Loucy (cell line): ENCODE results near the gene DUSP16.

Experiments used
- H2AFZ ChIP-seq: fragments of 200-600 bp; sonication (generic); 2 replicates; pipeline ENCODE4 v1.6.0; 2016; ENCODE audit warnings: antibody characterized with exemption, mild to moderate bottlenecking, low read length, moderate library complexity
- H3F3A ChIP-seq: fragments of 200-600 bp; 2 replicates; pipeline ENCODE4 v1.6.0; 2016; ENCODE audit warnings: antibody characterized with exemption, low read depth, mild to moderate bottlenecking
- H3K27me3 ChIP-seq: fragments of 200-600 bp; sonication (generic); 2 replicates; pipeline ENCODE4 v1.6.1; 2014; ENCODE audit warnings: low read length, mild to moderate bottlenecking; ENCODE audit not compliant: insufficient read depth, poor library complexity, severe bottlenecking
- H3K36me3 ChIP-seq: fragments of 200-600 bp; sonication (generic); 2 replicates; pipeline ENCODE4 v1.6.1; 2016; ENCODE audit warnings: low read length; ENCODE audit not compliant: insufficient read depth
- H3K4me1 ChIP-seq: fragments of 200-600 bp; sonication (generic); 2 replicates; pipeline ENCODE4 v1.5.1; 2014; ENCODE audit warnings: low read length, mild to moderate bottlenecking; ENCODE audit not compliant: insufficient read depth, poor library complexity, severe bottlenecking
- H3K4me2 ChIP-seq: fragments of 200-600 bp; sonication (generic); 2 replicates; pipeline ENCODE4 v1.6.0; 2014; ENCODE audit warnings: antibody characterized with exemption, low read length, low read depth, mild to moderate bottlenecking; ENCODE audit not compliant: poor library complexity, severe bottlenecking
- H3K4me3 ChIP-seq: fragments of 200-600 bp; sonication (generic); 2 replicates; pipeline ENCODE4 v1.5.1; 2014; ENCODE audit warnings: low read length, mild to moderate bottlenecking, mixed read lengths; ENCODE audit not compliant: poor library complexity, severe bottlenecking
- H3K79me2 ChIP-seq: fragments of 200-600 bp; sonication (generic); 2 replicates; pipeline ENCODE4 v1.6.1; 2014; ENCODE audit warnings: low read length; ENCODE audit not compliant: insufficient read depth
- H3K9ac ChIP-seq: fragments of 200-600 bp; sonication (generic); 2 replicates; pipeline ENCODE4 v1.6.0; 2014; ENCODE audit warnings: mild to moderate bottlenecking, low read depth, low read length, moderate library complexity; ENCODE audit not compliant: poor library complexity, severe bottlenecking
- H3K9me2 ChIP-seq: fragments of 200-600 bp; sonication (generic); replicated peaks from 2 replicates; pipeline ENCODE4 v1.6.1; 2016; ENCODE audit warnings: low read depth, low read length, mixed read lengths
- H3K9me3 ChIP-seq: fragments of 200-600 bp; sonication (generic); 2 replicates; pipeline ENCODE4 v1.6.1; 2014; ENCODE audit warnings: mild to moderate bottlenecking, antibody characterized with exemption, low read length, low read depth; ENCODE audit not compliant: insufficient read depth
- H4K20me1 ChIP-seq: fragments of 200-600 bp; sonication (generic); 2 replicates; pipeline ENCODE4 v1.6.0; 2014; ENCODE audit warnings: antibody characterized with exemption, low read length, mild to moderate bottlenecking; ENCODE audit not compliant: insufficient read depth, poor library complexity, severe bottlenecking
- EZH2phosphoT487 ChIP-seq: fragments of 200-600 bp; IDR thresholded peaks from 2 replicates; pipeline ENCODE4 v1.6.1; 2018; ENCODE audit warnings: antibody characterized with exemption, mild to moderate bottlenecking, moderate library complexity, borderline replicate concordance
- TF ChIP-seq, protein P1 (sequence below): fragments of 200-600 bp; sonication (generic); conservative IDR thresholded peaks from 2 replicates; pipeline ENCODE4 v1.5.1; 2014; ENCODE audit warnings: mild to moderate bottlenecking, antibody characterized with exemption, low read length

The DUSP16 gene

DNA sequence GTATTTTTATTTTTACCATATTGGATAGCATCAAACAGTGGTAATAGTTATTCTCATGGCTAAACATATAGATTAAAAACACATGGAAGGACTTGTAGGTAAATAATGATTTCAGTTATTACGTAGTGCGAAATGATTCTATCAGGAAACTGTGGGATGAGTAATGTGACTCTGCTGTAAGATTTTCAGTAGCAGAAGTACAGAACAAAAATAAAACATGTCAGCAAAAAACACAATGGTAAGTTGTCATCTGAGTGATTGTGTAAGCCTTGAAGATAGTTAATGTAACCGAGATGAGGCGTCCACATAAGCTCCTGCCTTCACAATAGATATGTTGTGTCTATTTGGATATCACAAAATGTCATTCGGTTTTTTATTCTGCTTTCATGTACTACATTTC, 106.0 kb downstream of the DUSP16 start:
- Histone ChIP-seq H3K4me3 (no peak overlapping the region), H3K9me2 (no peaks in the 10 kb centered on the region), H3K36me3 (no peaks in the 10 kb centered on the region), H4K20me1 (no peaks in the 10 kb centered on the region), H3K27me3 (no peaks in the 10 kb centered on the region), H3K9ac (no peak overlapping the region), H3F3A (no peaks in the 10 kb centered on the region), H2AFZ (no peak overlapping the region), H3K4me1 (no peaks in the 10 kb centered on the region), H3K79me2 (no peaks in the 10 kb centered on the region), H3K9me3 (no peaks in the 10 kb centered on the region), H3K4me2 (no peak overlapping the region)
- no peak for TF ChIP-seq EZH2phosphoT487
- TF ChIP-seq, protein P1, sequence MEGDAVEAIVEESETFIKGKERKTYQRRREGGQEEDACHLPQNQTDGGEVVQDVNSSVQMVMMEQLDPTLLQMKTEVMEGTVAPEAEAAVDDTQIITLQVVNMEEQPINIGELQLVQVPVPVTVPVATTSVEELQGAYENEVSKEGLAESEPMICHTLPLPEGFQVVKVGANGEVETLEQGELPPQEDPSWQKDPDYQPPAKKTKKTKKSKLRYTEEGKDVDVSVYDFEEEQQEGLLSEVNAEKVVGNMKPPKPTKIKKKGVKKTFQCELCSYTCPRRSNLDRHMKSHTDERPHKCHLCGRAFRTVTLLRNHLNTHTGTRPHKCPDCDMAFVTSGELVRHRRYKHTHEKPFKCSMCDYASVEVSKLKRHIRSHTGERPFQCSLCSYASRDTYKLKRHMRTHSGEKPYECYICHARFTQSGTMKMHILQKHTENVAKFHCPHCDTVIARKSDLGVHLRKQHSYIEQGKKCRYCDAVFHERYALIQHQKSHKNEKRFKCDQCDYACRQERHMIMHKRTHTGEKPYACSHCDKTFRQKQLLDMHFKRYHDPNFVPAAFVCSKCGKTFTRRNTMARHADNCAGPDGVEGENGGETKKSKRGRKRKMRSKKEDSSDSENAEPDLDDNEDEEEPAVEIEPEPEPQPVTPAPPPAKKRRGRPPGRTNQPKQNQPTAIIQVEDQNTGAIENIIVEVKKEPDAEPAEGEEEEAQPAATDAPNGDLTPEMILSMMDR = no peak

DNA sequence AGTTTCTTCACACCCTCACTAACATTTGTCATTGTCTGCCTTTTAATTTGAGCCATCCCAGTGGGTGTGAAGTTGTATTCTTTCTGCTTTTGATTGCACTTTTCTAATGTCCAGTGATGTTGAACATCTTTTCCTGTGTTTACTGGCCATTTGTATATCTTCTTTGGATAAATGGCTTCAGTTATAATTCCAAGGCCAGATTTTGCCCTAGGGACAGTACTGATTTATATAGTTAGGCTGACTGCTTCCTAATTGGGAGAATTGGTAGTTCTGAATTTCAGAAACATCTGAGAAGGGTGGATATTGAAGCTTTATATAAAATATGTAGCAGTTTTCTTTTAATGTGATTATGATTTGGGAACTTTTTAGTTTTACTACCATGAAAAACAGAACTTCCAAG, 108.3 kb downstream of the DUSP16 start:
- Histone ChIP-seq H3K79me2 (no peaks in the 10 kb centered on the region), H3K36me3 (no peaks in the 10 kb centered on the region), H3K27me3 (no peaks in the 10 kb centered on the region), H3F3A (no peaks in the 10 kb centered on the region), H3K9me2 (no peaks in the 10 kb centered on the region), H3K4me1 (no peaks in the 10 kb centered on the region), H3K9ac (no peak overlapping the region), H3K4me3 (no peak overlapping the region), H4K20me1 (no peaks in the 10 kb centered on the region), H2AFZ (no peak overlapping the region), H3K4me2 (no peak overlapping the region), H3K9me3 (no peaks in the 10 kb centered on the region)
- TF ChIP-seq, protein P1 = no peak
- no peak for TF ChIP-seq EZH2phosphoT487

DNA sequence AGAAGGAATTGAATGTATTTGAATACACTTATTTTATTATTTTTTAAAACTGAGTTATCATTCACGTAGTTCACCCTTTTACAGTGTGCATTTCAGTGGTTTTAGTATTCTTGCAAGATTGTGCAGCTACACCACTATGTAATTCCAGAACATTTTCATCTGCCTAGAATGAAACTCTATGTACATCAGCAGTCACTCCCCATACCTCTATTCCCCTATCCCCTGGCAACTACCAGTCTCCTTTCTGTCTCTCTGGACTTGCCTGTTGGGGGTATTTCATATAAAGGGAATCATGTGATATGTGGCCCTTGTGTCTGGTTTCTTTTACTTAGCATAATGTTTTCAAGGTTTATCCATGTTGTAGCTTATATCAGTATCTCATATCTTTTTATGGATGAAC, 109.0 kb downstream of the DUSP16 start:
- Histone ChIP-seq H2AFZ (no peak overlapping the region), H3K9me2 (no peaks in the 10 kb centered on the region), H3K4me3 (no peak overlapping the region), H4K20me1 (no peaks in the 10 kb centered on the region), H3K27me3 (no peaks in the 10 kb centered on the region), H3K4me2 (no peak overlapping the region), H3F3A (no peaks in the 10 kb centered on the region), H3K4me1 (no peaks in the 10 kb centered on the region), H3K36me3 (no peaks in the 10 kb centered on the region), H3K9ac (no peak overlapping the region), H3K79me2 (no peaks in the 10 kb centered on the region), H3K9me3 (no peaks in the 10 kb centered on the region)
- TF ChIP-seq, protein P1 = no peak
- no peak for TF ChIP-seq EZH2phosphoT487
